Pancreas (tissue), 10 donors: ENCODE measurements around the gene ZFAND2A. TPM values are rescaled to one million over a fixed set of nuclear protein-coding genes. Genes with fewer than 3 reads are reported as not detected.

Experiments
- ATAC-seq, 4 donors: fragments of 200-7000 bp; cut with Tn5 transposase; one replicate each; pipeline versions ENCODE4 v1.8.0 to v1.9.1; 2020; ENCODE audit warnings: mild to moderate bottlenecking in 4 of 4, moderate library complexity in 4 of 4
- DNase-seq, 6 donors: peaks; one replicate each; pipeline ENCODE4 v3.0.0-alpha.2; 2020
- FAIRE-seq: peaks from 2 replicates; lab custom pipeline; 2012; peaks lifted over from hg19 to GRCh38; lab: Jason Lieb, UNC
- H3K27ac ChIP-seq, 4 donors: fragments of 200-600 bp; sonication (generic); 1 replicate in 3 of 4; 2 replicates in 1 of 4; pipeline versions ENCODE4 v1.5.0 to v1.8.0; 2020
- H3K27me3 ChIP-seq, 4 donors: fragments of 200-600 bp; one replicate each; pipeline ENCODE4 v1.8.0; 2021
- H3K36me3 ChIP-seq, 3 donors: fragments of 200-600 bp; sonication (generic) in 1 of 3; one replicate each; pipeline versions ENCODE4 v1.5.0 to v1.8.0; 2020 to 2021
- H3K4me1 ChIP-seq, 3 donors: fragments of 200-600 bp; one replicate each; pipeline ENCODE4 v1.8.0; 2021
- H3K4me3 ChIP-seq, 4 donors: fragments of 200-600 bp; sonication (generic) in 2 of 4; one replicate each; pipeline versions ENCODE4 v1.5.0 to v1.8.0; 2020 to 2021
- H3K9me3 ChIP-seq, 4 donors: fragments of 200-600 bp; one replicate each; pipeline ENCODE4 v1.8.0; 2021
- CTCF ChIP-seq, 4 donors: fragments of 200-600 bp; sonication (generic) in 3 of 4; IDR thresholded peaks; one replicate each; pipeline versions ENCODE4 v1.5.0 to v1.8.0; 2021; ENCODE audit warnings: antibody characterized with exemption in 4 of 4
- WGBS, 2 donors: extraction: QIAGEN DNeasy Blood & Tissue Kit; methylation state at CpG; one replicate each; pipeline ENCODE4 v1.1.7; 2013; 5-methylcytosine and 5-hydroxymethylcytosine counted together
- intact Hi-C, 3 donors: fragments of 100-400 bp; cut with DNase I; formaldehyde crosslinking; loops; one replicate each; pipeline versions ENCODE4 v1.11.1 to v1.14.2; 2022
- polyA plus RNA-seq, 2 donors: library from polyadenylated mRNA; stranded (reverse); fragments of 200-250 nt; gene quantifications; one replicate each; pipeline ENCODE4 v1.2.3, GENCODE V29; 2013
- total RNA-seq, 6 donors: library from RNA; stranded (reverse); fragmentation: NEBNext Ultra II Directional in 4 of 6; extraction: Animal tissue kit (Norgen Biotek cat#: 25700) in 4 of 6; gene quantifications; one replicate each; pipeline versions ENCODE4 v1.2.1 to v1.2.4, GENCODE V29; 2021 to 2023
- donor health status: healthy with polysubstance abuse.
- donor health status: DM: no; HTN: no; CAD: no; lungs with moderate emphysema.
- donor health status: DM: no; HTN: no; CAD: no.
- donor health status: control.
- donor health status: control.
- donor health status: Bipolar disorder and iron deficiency.
- donor health status: DM: yes; HTN: yes; CAD: no.
- donor health status: DM: no; HTN: no; CAD: no.
- donor health status: DM: no; HTN: no; CAD: no.
- donor health status: DM: yes; HTN: yes; CAD: no.

The ZFAND2A gene
- total and polyA plus RNA-seq, 8 donors: 6.1 to 35.0 (median 15.3) TPM

- no peaks in the 10 kb centered on the region for H3K36me3 ChIP-seq
- no peaks in the 10 kb centered on the region for H3K4me1 ChIP-seq
- 93 to 94% methylated on average over 28 of the region's 28 CpGs for WGBS, 2 donors
- FAIRE-seq (no peak), DNase-seq (peak in 2 of 6 donors; percentile 36 to 45), ATAC-seq (no peak)
- H3K27ac ChIP-seq: no peak overlapping the region
- intact Hi-C loops: no loop called here
- no peaks in the 10 kb centered on the region for H3K9me3 ChIP-seq
- no peak overlapping the region for H3K4me3 ChIP-seq
- H3K27me3 ChIP-seq: no peaks in the 10 kb centered on the region
- no peak for TF ChIP-seq CTCF (IDR thresholded peaks at IDR 0.05)
These were observed 49.6 kb downstream of the ZFAND2A start for GRCh38 chr7:1110358-1110757.

GRCh38 chr7:1109581-1110310 lies 50.2 kb downstream of the ZFAND2A start:
- no peaks in the 10 kb centered on the region for H3K27me3 ChIP-seq
- WGBS, 2 donors: 93 to 95% methylated on average over 55 of the region's 55 CpGs
- FAIRE-seq (no peak), DNase-seq (peak in 2 of 6 donors; percentile 39 to 55), ATAC-seq (no peak)
- no peaks in the 10 kb centered on the region for H3K36me3 ChIP-seq
- no peak overlapping the region for H3K4me3 ChIP-seq
- H3K27ac ChIP-seq: no peak overlapping the region
- no peaks in the 10 kb centered on the region for H3K9me3 ChIP-seq
- intact Hi-C loops: no loop called here
- no peaks in the 10 kb centered on the region for H3K4me1 ChIP-seq
- TF ChIP-seq CTCF (IDR thresholded peaks at IDR 0.05): no peak

- intact Hi-C loops: no loop called here
- DNase-seq: peak in 2 of 6 donors; percentile 48
These were observed 51.6 kb downstream of the ZFAND2A start for GRCh38 chr7:1108264-1108920.

GRCh38 chr7:1106793-1107421 lies 53.1 kb downstream of the ZFAND2A start:
- intact Hi-C loops: no loop called here
- H3K9me3 ChIP-seq: no peaks in the 10 kb centered on the region
- H3K36me3 ChIP-seq: no peaks in the 10 kb centered on the region
- no peak for FAIRE-seq
- DNase-seq: peak in 2 of 6 donors; percentile 44 to 58
- 87 to 88% methylated on average over 20 of the region's 20 CpGs for WGBS, 2 donors
- no peaks in the 10 kb centered on the region for H3K27me3 ChIP-seq
- peaks cover 0 to 14% (median 9%) of the 10 kb centered on the region in 3 donors for H3K4me1 ChIP-seq
- ATAC-seq: no peak
- no peak for TF ChIP-seq CTCF (IDR thresholded peaks at IDR 0.05)
- H3K4me3 ChIP-seq: no peak overlapping the region
- H3K27ac ChIP-seq: no peak overlapping the region

More at GRCh38 chr7:1108264-1108920, 51.6 kb downstream of the ZFAND2A start:
- Histone ChIP-seq H3K9me3 (no peaks in the 10 kb centered on the region), H3K4me1 (peaks cover 0 to 2% (median 0%) of the 10 kb centered on the region in 3 donors), H3K27me3 (no peaks in the 10 kb centered on the region), H3K27ac (no peak overlapping the region), H3K4me3 (no peak overlapping the region), H3K36me3 (no peaks in the 10 kb centered on the region)
- ATAC-seq: no peak
- no peak for FAIRE-seq
- 91 to 96% methylated on average over 29 to 30 of the region's 30 CpGs for WGBS, 2 donors
- TF ChIP-seq CTCF (IDR thresholded peaks at IDR 0.05): no peak
